Esophagus muscularis mucosa (tissue), 4 donors: Measurements from ENCODE around the gene DLL3. TPM values are rescaled to one million over a fixed set of nuclear protein-coding genes. Genes with fewer than 3 reads are reported as not detected.

ENCODE experiments used
- DNase-seq: peaks from one replicate; pipeline ENCODE4 v3.0.0-alpha.2; 2017; ENCODE audit errors: extremely low spot score
- H3K27ac ChIP-seq, 4 donors: fragments of 200-600 bp; sonication (generic); replicated peaks in 1 of 4; 1 replicate in 3 of 4; 2 replicates in 1 of 4; pipeline ENCODE4 v1.5.1; 2016 to 2019; ENCODE audit warnings: mild to moderate bottlenecking in 1 of 4
- H3K27me3 ChIP-seq, 4 donors: fragments of 200-600 bp; sonication (generic); one replicate each; pipeline versions ENCODE4 v1.5.1 to v1.6.0; 2016 to 2019
- H3K36me3 ChIP-seq, 4 donors: fragments of 200-600 bp; sonication (generic); one replicate each; pipeline ENCODE4 v1.5.1; 2016 to 2019
- H3K4me1 ChIP-seq, 4 donors: fragments of 200-600 bp; sonication (generic); one replicate each; pipeline ENCODE4 v1.5.1; 2016 to 2019
- H3K4me3 ChIP-seq, 4 donors: fragments of 200-600 bp; sonication (generic); 1 replicate in 2 of 4; 2 replicates in 2 of 4; pipeline ENCODE4 v1.5.1; 2016 to 2019; ENCODE audit warnings: mild to moderate bottlenecking in 4 of 4, moderate library complexity in 1 of 4
- H3K9me3 ChIP-seq, 4 donors: fragments of 200-600 bp; sonication (generic); 1 replicate in 3 of 4; 2 replicates in 1 of 4; pipeline ENCODE4 v1.5.1; 2016 to 2019
- EP300 ChIP-seq: sonication (generic); formaldehyde crosslinking; IDR thresholded peaks from one replicate; pipeline ENCODE4 v1.6.1; 2017; ENCODE audit warnings: antibody characterized with exemption
- POLR2A ChIP-seq: fragments of 450-650 bp; IDR thresholded peaks from one replicate; pipeline ENCODE4 v1.6.1; 2017; ENCODE audit warnings: antibody characterized with exemption, moderate library complexity, mild to moderate bottlenecking, low read depth
- POLR2AphosphoS5 ChIP-seq, 2 donors: sonication (generic); formaldehyde crosslinking; IDR thresholded peaks; one replicate each; pipeline ENCODE4 v1.6.1; 2017; ENCODE audit warnings: antibody characterized with exemption in 2 of 2
- WGBS: methylation state at CpG from one replicate; pipeline ENCODE4 v1.1.5; 2018; 5-methylcytosine and 5-hydroxymethylcytosine counted together
- intact Hi-C: fragments of 100-400 bp; cut with DNase I; formaldehyde crosslinking; loops from one replicate; pipeline ENCODE4 v1.15.1; 2023
- total RNA-seq, 4 donors: library from RNA; depleted of rRNA; stranded (reverse); fragments of >200 nt; gene quantifications; one replicate each; pipeline versions ENCODE4 v1.1.0 to v1.2.1, GENCODE V29; 2016
- TF ChIP-seq, protein P1 (sequence below), 3 experiments: fragments of 200-600 bp in 2 of 3; fragments of 450-650 bp in 1 of 3; sonication (generic) in 2 of 3; IDR thresholded peaks; one replicate each; pipeline ENCODE4 v1.5.1; 2017 to 2019; ENCODE audit warnings: antibody characterized with exemption in 3 of 3, mild to moderate bottlenecking in 2 of 3, moderate library complexity in 1 of 3

DLL3 gene
- total RNA-seq, 4 donors from 2014 or later: not detected

DNA sequence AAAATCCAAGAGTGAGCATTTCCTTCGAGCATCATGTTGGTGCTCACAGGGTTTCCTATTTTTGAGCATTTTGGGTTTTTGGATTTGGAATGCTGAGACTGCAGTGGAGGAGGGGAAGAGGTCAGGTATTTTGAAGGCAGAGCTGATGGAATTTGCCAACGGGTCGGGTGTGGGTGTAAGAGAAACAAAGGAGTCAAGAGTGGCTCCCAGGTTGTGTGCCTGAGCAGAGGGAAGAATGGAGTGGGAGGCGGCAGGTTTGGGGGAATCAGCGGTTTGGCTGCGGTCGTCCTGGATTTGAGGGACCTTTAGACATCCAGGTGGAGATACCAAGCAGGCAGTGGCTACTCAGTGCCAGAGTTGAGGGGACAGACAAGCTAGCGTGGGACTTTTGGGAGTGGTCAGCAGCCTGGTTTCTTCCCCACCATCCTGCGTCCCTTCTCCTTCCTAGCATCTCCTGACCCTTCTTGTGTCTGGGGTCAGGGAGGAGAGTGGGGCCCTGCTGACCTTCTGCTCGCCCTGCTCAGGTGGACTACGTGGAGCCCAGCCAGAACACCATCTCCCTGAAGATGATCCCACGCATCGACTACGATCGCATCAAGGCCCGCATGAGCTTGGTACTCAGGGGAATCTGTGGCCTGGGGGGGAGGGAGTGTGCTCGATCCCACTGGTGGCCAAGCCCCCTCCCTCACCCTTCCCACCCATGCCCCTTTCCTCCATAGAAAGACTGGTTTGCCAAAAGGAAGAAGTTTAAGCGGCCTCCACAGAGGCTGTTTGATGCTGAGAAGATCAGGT is 32.6 kb upstream of the DLL3 start:
- Histone ChIP-seq H3K4me1 (no peaks in the 10 kb centered on the region), H3K9me3 (no peaks in the 10 kb centered on the region), H3K27me3 (no peaks in the 10 kb centered on the region), H3K4me3 (no peak overlapping the region), H3K36me3 (peaks cover 69 to 97% (median 87%) of the 10 kb centered on the region in 4 donors), H3K27ac (no peak overlapping the region)
- TF ChIP-seq EP300: no peak
- TF ChIP-seq POLR2AphosphoS5 (IDR thresholded peaks at IDR 0.05): no peak
- TF ChIP-seq, protein P1, sequence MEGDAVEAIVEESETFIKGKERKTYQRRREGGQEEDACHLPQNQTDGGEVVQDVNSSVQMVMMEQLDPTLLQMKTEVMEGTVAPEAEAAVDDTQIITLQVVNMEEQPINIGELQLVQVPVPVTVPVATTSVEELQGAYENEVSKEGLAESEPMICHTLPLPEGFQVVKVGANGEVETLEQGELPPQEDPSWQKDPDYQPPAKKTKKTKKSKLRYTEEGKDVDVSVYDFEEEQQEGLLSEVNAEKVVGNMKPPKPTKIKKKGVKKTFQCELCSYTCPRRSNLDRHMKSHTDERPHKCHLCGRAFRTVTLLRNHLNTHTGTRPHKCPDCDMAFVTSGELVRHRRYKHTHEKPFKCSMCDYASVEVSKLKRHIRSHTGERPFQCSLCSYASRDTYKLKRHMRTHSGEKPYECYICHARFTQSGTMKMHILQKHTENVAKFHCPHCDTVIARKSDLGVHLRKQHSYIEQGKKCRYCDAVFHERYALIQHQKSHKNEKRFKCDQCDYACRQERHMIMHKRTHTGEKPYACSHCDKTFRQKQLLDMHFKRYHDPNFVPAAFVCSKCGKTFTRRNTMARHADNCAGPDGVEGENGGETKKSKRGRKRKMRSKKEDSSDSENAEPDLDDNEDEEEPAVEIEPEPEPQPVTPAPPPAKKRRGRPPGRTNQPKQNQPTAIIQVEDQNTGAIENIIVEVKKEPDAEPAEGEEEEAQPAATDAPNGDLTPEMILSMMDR (IDR thresholded peaks at IDR 0.05): no peak
- no peak for DNase-seq
- intact Hi-C loops: no loop called here
- WGBS: 96% methylated on average over 14 of the region's 18 CpGs

DNA sequence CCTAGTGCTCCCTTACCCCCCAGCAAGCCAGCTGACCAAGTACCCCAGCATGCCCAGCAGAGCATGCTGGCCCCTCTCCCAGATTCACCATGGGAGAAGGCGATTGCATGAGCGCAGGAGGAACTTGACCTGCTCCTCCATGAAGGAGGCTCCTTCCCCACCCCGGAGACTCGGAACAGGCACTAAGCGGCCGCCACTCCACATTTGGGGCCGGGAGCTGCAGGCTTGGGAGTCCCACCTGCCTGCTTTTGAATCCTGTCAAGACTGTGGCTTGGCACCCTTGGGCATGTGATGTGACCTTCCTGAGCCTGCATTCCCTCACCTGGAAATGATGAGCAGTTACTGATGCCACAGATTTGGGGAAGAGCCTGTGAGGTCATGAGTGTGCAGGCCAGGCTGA is 30.8 kb upstream of the DLL3 start:
- Histone ChIP-seq H3K36me3 (peaks cover 85 to 100% (median 96%) of the 10 kb centered on the region in 4 donors), H3K27me3 (no peaks in the 10 kb centered on the region), H3K4me3 (no peak overlapping the region), H3K4me1 (no peaks in the 10 kb centered on the region), H3K9me3 (no peaks in the 10 kb centered on the region), H3K27ac (no peak overlapping the region)
- no peak for DNase-seq
- 93% methylated on average over 7 of the region's 7 CpGs for WGBS
- intact Hi-C loops: no loop called here
- TF ChIP-seq POLR2A (no peak), POLR2AphosphoS5 (IDR thresholded peaks at IDR 0.05) (no peak), EP300 (no peak)
- TF ChIP-seq, protein P1 (IDR thresholded peaks at IDR 0.05): no peak

DNA sequence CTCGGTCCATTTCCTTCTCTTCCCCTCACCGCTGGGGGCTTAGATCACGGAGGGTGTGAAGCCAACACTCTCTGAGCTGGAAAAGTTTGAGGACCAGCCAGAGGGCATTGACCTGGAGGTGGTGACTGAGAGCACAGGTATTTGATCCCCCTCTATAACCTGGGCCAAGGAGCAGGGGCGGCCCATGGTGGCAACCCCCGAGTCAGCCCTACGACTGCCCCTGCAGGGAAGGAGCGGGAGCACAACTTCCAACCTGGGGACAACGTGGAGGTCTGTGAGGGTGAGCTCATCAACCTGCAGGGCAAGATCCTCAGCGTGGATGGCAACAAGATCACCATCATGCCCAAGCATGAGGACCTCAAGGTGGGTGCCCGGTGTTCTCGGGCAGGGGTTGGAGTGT is 29.7 kb upstream of the DLL3 start:
- Histone ChIP-seq H3K9me3 (no peaks in the 10 kb centered on the region), H3K27me3 (no peaks in the 10 kb centered on the region), H3K36me3 (peaks cover 94 to 100% (median 100%) of the 10 kb centered on the region in 4 donors), H3K4me1 (no peaks in the 10 kb centered on the region), H3K27ac (no peak overlapping the region), H3K4me3 (no peak overlapping the region)
- no peak for DNase-seq
- WGBS: 94% methylated on average over 5 of the region's 11 CpGs
- intact Hi-C loops: no loop called here
- TF ChIP-seq EP300 (no peak), POLR2A (no peak), POLR2AphosphoS5 (IDR thresholded peaks at IDR 0.05) (no peak)
- TF ChIP-seq, protein P1 (IDR thresholded peaks at IDR 0.05): no peak

GRCh38 chr19:39469567-39469966 is 29.2 kb upstream of the DLL3 start:
- no peaks in the 10 kb centered on the region for H3K9me3 ChIP-seq
- no peaks in the 10 kb centered on the region for H3K27me3 ChIP-seq
- H3K36me3 ChIP-seq: peaks cover 95 to 100% (median 100%) of the 10 kb centered on the region in 4 donors
- TF ChIP-seq POLR2AphosphoS5 (IDR thresholded peaks at IDR 0.05) (no peak), EP300 (no peak), POLR2A (no peak)
- TF ChIP-seq, protein P1 (IDR thresholded peaks at IDR 0.05): no peak
- H3K4me3 ChIP-seq: no peak overlapping the region
- WGBS: 87% methylated on average over 5 of the region's 6 CpGs
- no peaks in the 10 kb centered on the region for H3K4me1 ChIP-seq
- no peak for DNase-seq
- no peak overlapping the region for H3K27ac ChIP-seq
- intact Hi-C loops: no loop called here
